HepG2 (cell line): ENCODE measurements around the gene FN1. TPM values are rescaled to one million over a fixed set of nuclear protein-coding genes. Genes with fewer than 3 reads are reported as not detected.

Experiments used
- FOXM1 ChIP-seq: sonication (generic); formaldehyde crosslinking; IDR thresholded peaks from 2 replicates; pipeline ENCODE4 v1.5.0; 2020; ENCODE audit warnings: missing genetic modification reagents
- JUN ChIP-seq: sonication (generic); formaldehyde crosslinking; IDR thresholded peaks from 2 replicates; pipeline ENCODE4 v1.4.0; 2020; ENCODE audit warnings: mild to moderate bottlenecking, missing genetic modification reagents
- NFKB2 ChIP-seq: sonication (generic); formaldehyde crosslinking; IDR thresholded peaks from 2 replicates; pipeline ENCODE4 v1.4.0; 2020; ENCODE audit warnings: missing genetic modification reagents, borderline replicate concordance
- POLR2G ChIP-seq: fragments of 200-400 bp; formaldehyde crosslinking; IDR thresholded peaks from 2 replicates; pipeline ENCODE4 v1.6.1; 2018; ENCODE audit warnings: mild to moderate bottlenecking, low read depth, low read length, moderate library complexity
- SIX4 ChIP-seq: sonication (generic); formaldehyde crosslinking; IDR thresholded peaks from 2 replicates; pipeline ENCODE4 v1.4.0; 2020; ENCODE audit warnings: missing genetic modification reagents
- SP5 ChIP-seq: IDR thresholded peaks from 2 replicates; pipeline ENCODE4 v1.6.1; 2016; ENCODE audit warnings: low read depth, borderline replicate concordance
- TEAD2 ChIP-seq: sonication (generic); formaldehyde crosslinking; IDR thresholded peaks from 2 replicates; pipeline ENCODE4 v1.9.0; 2021; ENCODE audit warnings: missing genetic modification reagents
- U2AF1 ChIP-seq: fragments of 200-400 bp; formaldehyde crosslinking; optimal IDR thresholded peaks from 2 replicates; pipeline ENCODE3; 2017; ENCODE audit warnings: mild to moderate bottlenecking, low read depth, low read length
- ZNF777 ChIP-seq: sonication (generic); formaldehyde crosslinking; IDR thresholded peaks from 2 replicates; pipeline ENCODE4 v1.4.0; 2020; ENCODE audit warnings: missing genetic modification reagents
- polyA plus RNA-seq, 8 experiments: library from polyadenylated mRNA; depleted of rRNA in 3 of 8; stranded (reverse) in 7 of 8; unstranded in 1 of 8; fragments of >200 nt; fragmentation: Illumina TruSeq in 4 of 8; extraction: Trizol in 4 of 8; gene quantifications; 2 replicates each; pipeline versions ENCODE4 v1.2.1 to v1.2.3, GENCODE V29; 2011 to 2016; ENCODE audit warnings: low read depth in 4 of 8, missing spikeins in 1 of 8, mixed read lengths in 1 of 8; ENCODE audit not compliant: insufficient read depth in 1 of 8
- total RNA-seq, 5 experiments: library from RNA; depleted of rRNA; stranded (reverse); fragments of >200 nt; fragmentation: Illumina TruSeq; extraction: Trizol; gene quantifications; 2 replicates each; pipeline ENCODE4 v1.2.3, GENCODE V29; 2016; ENCODE audit warnings: low read depth in 1 of 5
- TF ChIP-seq, protein P1 (sequence below): sonication (generic); formaldehyde crosslinking; IDR thresholded peaks from 2 replicates; pipeline ENCODE4 v1.5.0; 2020; ENCODE audit warnings: missing genetic modification reagents, mild to moderate bottlenecking, borderline replicate concordance
- TF ChIP-seq, protein P2 (sequence below), 2 experiments: IDR thresholded peaks; 2 replicates each; pipeline ENCODE4 v1.6.1; 2011 to 2012; ENCODE audit warnings: low read length in 2 of 2, borderline replicate concordance in 1 of 2, low read depth in 1 of 2, mild to moderate bottlenecking in 1 of 2, moderate library complexity in 1 of 2
- TF ChIP-seq, protein P3 (sequence below): IDR thresholded peaks from 2 replicates; pipeline ENCODE4 v1.6.1; 2016; ENCODE audit warnings: low read depth
- TF ChIP-seq, protein P4 (sequence below): sonication (generic); formaldehyde crosslinking; IDR thresholded peaks from one replicate; pipeline ENCODE4 v1.5.1; 2020; ENCODE audit warnings: mild to moderate bottlenecking, missing genetic modification reagents; ENCODE audit errors: not compliant biosample characterization

FN1 gene
- total and polyA plus RNA-seq, 2 of the 13 experiments (the other 11 are each of a cell fraction or from before 2014, with no cell fraction given), result 1,847 to 6,471 TPM

DNA sequence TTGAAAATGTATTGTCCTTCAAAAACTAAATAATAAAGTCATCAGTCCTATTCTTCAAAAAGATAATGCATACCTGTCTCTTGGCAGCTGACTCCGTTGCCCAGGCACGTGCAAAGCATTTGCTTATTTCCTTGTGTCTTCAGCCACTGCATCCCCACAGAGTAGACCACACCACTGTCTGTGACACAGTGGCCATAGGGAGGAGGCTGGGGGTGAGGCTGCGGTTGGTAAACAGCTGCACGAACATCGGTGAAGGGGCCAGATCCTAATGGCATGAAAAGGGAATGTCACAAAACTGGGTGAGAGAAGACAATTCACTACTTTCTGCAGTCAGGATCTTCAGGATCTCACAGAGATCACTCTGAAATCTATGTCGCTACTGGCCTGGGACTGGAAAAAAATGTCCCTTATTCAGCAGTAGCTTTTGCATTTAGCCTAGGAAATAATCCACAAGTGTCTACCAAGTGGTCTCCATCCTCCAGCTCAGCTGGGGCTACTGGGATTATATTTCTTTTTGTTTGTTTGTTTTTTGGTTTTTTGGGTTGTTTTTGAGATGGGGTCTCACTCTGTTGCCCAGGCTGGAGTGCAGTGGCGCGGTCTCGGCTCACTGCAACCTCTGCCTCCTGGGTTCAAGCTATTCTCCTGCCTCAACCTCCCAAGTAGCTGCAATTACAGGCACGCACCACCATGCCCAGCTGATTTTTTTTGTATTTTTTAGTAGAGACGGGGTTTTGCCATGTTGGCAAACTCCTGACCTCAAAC, 10.7 kb downstream of the FN1 start (continued):
- TF ChIP-seq U2AF1 (peak; percentile 96), FOXM1 (CRISPR knock-in tag) (no peak), SIX4 (CRISPR knock-in tag) (no peak), NFKB2 (CRISPR knock-in tag) (no peak), JUN (CRISPR knock-in tag) (no peak), ZNF777 (CRISPR knock-in tag) (no peak), POLR2G (peak; percentile 87), SP5 (CRISPR knock-in tag) (no peak), TEAD2 (no peak)
- TF ChIP-seq, protein P1, sequence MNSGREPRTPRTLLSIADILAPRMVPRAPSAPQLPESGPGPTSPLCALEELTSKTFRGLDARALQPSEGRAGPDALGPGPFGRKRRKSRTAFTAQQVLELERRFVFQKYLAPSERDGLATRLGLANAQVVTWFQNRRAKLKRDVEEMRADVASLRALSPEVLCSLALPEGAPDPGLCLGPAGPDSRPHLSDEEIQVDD (CRISPR knock-in tag), result no peak
- TF ChIP-seq, protein P2, sequence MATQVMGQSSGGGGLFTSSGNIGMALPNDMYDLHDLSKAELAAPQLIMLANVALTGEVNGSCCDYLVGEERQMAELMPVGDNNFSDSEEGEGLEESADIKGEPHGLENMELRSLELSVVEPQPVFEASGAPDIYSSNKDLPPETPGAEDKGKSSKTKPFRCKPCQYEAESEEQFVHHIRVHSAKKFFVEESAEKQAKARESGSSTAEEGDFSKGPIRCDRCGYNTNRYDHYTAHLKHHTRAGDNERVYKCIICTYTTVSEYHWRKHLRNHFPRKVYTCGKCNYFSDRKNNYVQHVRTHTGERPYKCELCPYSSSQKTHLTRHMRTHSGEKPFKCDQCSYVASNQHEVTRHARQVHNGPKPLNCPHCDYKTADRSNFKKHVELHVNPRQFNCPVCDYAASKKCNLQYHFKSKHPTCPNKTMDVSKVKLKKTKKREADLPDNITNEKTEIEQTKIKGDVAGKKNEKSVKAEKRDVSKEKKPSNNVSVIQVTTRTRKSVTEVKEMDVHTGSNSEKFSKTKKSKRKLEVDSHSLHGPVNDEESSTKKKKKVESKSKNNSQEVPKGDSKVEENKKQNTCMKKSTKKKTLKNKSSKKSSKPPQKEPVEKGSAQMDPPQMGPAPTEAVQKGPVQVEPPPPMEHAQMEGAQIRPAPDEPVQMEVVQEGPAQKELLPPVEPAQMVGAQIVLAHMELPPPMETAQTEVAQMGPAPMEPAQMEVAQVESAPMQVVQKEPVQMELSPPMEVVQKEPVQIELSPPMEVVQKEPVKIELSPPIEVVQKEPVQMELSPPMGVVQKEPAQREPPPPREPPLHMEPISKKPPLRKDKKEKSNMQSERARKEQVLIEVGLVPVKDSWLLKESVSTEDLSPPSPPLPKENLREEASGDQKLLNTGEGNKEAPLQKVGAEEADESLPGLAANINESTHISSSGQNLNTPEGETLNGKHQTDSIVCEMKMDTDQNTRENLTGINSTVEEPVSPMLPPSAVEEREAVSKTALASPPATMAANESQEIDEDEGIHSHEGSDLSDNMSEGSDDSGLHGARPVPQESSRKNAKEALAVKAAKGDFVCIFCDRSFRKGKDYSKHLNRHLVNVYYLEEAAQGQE (IDR thresholded peaks at IDR 0.05; ENCODE audit: borderline replicate concordance in 1 of 2, low read depth in 1 of 2, low read length in 2 of 2), result no peak; a peak in 1 of 4 replicates
- TF ChIP-seq, protein P3, sequence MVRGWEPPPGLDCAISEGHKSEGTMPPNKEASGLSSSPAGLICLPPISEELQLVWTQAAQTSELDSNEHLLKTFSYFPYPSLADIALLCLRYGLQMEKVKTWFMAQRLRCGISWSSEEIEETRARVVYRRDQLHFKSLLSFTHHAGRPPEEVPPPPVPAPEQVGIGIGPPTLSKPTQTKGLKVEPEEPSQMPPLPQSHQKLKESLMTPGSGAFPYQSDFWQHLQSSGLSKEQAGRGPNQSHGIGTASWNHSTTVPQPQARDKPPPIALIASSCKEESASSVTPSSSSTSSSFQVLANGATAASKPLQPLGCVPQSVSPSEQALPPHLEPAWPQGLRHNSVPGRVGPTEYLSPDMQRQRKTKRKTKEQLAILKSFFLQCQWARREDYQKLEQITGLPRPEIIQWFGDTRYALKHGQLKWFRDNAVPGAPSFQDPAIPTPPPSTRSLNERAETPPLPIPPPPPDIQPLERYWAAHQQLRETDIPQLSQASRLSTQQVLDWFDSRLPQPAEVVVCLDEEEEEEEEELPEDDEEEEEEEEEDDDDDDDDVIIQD (CRISPR knock-in tag), result peak; percentile 81; the same call in 1 of the 2 replicates
- TF ChIP-seq, protein P4, sequence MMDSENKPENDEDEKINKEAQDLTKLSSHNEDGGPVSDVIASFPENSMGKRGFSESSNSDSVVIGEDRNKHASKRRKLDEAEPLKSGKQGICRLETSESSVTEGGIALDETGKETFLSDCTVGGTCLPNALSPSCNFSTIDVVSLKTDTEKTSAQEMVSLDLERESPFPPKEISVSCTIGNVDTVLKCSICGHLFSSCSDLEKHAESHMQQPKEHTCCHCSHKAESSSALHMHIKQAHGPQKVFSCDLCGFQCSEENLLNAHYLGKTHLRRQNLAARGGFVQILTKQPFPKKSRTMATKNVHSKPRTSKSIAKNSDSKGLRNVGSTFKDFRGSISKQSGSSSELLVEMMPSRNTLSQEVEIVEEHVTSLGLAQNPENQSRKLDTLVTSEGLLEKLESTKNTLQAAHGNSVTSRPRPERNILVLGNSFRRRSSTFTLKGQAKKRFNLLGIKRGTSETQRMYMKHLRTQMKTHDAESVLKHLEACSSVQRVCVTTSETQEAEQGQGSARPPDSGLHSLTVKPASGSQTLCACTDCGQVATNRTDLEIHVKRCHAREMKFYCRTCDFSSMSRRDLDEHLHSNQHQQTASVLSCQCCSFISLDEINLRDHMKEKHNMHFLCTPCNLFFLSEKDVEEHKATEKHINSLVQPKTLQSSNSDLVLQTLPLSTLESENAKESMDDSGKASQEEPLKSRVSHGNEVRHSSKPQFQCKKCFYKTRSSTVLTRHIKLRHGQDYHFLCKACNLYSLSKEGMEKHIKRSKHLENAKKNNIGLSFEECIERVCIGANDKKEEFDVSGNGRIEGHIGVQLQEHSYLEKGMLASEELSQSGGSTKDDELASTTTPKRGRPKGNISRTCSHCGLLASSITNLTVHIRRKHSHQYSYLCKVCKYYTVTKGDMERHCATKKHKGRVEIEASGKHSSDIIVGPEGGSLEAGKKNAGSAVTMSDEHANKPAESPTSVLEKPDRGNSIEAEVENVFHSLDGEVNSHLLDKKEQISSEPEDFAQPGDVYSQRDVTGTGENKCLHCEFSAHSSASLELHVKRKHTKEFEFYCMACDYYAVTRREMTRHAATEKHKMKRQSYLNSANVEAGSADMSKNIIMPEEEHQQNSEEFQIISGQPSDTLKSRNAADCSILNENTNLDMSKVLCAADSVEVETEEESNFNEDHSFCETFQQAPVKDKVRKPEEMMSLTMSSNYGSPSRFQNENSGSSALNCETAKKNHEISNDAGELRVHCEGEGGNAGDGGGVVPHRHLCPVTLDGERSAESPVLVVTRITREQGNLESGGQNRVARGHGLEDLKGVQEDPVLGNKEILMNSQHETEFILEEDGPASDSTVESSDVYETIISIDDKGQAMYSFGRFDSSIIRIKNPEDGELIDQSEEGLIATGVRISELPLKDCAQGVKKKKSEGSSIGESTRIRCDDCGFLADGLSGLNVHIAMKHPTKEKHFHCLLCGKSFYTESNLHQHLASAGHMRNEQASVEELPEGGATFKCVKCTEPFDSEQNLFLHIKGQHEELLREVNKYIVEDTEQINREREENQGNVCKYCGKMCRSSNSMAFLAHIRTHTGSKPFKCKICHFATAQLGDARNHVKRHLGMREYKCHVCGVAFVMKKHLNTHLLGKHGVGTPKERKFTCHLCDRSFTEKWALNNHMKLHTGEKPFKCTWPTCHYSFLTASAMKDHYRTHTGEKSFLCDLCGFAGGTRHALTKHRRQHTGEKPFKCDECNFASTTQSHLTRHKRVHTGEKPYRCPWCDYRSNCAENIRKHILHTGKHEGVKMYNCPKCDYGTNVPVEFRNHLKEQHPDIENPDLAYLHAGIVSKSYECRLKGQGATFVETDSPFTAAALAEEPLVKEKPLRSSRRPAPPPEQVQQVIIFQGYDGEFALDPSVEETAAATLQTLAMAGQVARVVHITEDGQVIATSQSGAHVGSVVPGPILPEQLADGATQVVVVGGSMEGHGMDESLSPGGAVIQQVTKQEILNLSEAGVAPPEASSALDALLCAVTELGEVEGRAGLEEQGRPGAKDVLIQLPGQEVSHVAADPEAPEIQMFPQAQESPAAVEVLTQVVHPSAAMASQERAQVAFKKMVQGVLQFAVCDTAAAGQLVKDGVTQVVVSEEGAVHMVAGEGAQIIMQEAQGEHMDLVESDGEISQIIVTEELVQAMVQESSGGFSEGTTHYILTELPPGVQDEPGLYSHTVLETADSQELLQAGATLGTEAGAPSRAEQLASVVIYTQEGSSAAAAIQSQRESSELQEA, result no peak
